ENCODE results near the gene TRIM61. TPM values are rescaled to one million over a fixed set of nuclear protein-coding genes. Genes with fewer than 3 reads are reported as not detected.
"Not testable (repeated sequence)": the region's sequence is repeated elsewhere in the genome, so short reads cannot be mapped to it uniquely, and the experiment has no call there.

Gene TRIM61
- total RNA-seq, 2 experiments from 2014 or later = 0.22 to 0.47 TPM

DNA sequence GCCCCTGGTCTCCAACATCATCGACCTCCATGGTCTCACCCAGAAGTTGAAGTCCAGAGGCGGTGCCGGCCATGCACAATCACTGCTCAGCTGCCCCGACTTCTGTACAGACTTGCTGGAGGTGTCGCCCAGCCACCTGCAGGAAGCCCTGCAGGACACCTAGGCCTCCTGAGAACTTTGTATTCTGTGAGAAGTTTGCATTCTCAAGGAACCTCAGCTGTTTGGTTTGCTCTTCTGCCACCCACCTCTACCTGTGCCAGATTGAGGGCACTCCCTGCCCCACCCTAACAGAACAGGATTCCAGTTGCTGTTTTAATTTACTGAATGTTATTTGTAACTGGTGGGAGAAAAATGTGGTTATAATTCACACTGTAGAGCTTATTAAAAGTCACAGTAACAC, 46.8 kb downstream of the TRIM61 start:
- TF ChIP-seq, protein P1, sequence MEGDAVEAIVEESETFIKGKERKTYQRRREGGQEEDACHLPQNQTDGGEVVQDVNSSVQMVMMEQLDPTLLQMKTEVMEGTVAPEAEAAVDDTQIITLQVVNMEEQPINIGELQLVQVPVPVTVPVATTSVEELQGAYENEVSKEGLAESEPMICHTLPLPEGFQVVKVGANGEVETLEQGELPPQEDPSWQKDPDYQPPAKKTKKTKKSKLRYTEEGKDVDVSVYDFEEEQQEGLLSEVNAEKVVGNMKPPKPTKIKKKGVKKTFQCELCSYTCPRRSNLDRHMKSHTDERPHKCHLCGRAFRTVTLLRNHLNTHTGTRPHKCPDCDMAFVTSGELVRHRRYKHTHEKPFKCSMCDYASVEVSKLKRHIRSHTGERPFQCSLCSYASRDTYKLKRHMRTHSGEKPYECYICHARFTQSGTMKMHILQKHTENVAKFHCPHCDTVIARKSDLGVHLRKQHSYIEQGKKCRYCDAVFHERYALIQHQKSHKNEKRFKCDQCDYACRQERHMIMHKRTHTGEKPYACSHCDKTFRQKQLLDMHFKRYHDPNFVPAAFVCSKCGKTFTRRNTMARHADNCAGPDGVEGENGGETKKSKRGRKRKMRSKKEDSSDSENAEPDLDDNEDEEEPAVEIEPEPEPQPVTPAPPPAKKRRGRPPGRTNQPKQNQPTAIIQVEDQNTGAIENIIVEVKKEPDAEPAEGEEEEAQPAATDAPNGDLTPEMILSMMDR (IDR thresholded peaks at IDR 0.05) = no peak
- Histone ChIP-seq H3K27ac (ENCODE audit: low read depth in 1 of 2, low read length in 2 of 2) (no peak overlapping the region), H3K36me3 (ENCODE audit: insufficient read depth, low read length) (no peaks in the 10 kb centered on the region), H3K27me3 (ENCODE audit: control insufficient read depth in 1 of 2, insufficient read depth in 2 of 2, low read length in 2 of 2) (peaks cover 0 to 2% of the 10 kb centered on the region in 2 experiments), H3K4me1 (ENCODE audit: insufficient read depth, low read length) (no peaks in the 10 kb centered on the region), H3K4me3 (ENCODE audit: low read length) (no peak overlapping the region), H3K9me3 (ENCODE audit: control insufficient read depth in 1 of 2, insufficient read depth in 1 of 2, low read length in 2 of 2) (peaks cover 0 to 12% of the 10 kb centered on the region in 2 experiments)
- Mint-ChIP-seq H3K4me3 (no peak overlapping the region), H3K9me3 (peaks cover 2% of the 10 kb centered on the region), H3K27me3 (peaks cover 5% of the 10 kb centered on the region), H3K27ac (no peak overlapping the region), H3K4me1 (ENCODE audit: low read depth) (no peaks in the 10 kb centered on the region), H3K36me3 (ENCODE audit: low read depth) (no peaks in the 10 kb centered on the region)
- ATAC-seq (ENCODE audit: poor library complexity) (no peak), DNase-seq (no peak)
- ChIA-PET POLR2A (no interaction called here), CTCF (no interaction called here)
- intact Hi-C loops (cut with DNase I, micrococcal nuclease) = no loop called here

DNA sequence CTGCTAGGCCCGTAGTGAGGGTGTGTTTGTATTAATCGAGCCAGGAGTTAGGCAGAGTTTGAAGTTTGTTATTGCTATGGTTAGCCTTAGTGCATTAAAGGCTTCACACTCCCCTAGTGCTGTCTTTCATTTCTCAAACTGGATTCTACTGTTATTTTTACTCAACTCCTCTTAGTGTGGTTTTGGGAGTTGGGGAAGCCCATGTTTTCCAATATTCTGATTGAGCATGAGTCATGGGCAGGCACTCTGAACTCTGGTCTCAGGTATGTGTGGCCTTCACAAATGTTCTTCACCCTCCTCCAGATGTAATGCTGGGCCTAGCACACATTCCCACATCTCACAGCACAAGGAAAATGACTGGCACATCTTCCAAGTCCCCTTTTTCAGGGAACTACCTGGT, 50.4 kb downstream of the TRIM61 start:
- H3K27ac Mint-ChIP-seq; H3K4me1 Mint-ChIP-seq (ENCODE audit: low read depth); intact Hi-C loops (cut with DNase I, micrococcal nuclease); H3K4me3 Mint-ChIP-seq; H3K36me3 Mint-ChIP-seq (ENCODE audit: low read depth); H3K9me3 ChIP-seq (ENCODE audit: control insufficient read depth in 1 of 2, insufficient read depth in 1 of 2, low read length in 2 of 2); H3K27me3 Mint-ChIP-seq; ATAC-seq (ENCODE audit: poor library complexity); H3K27me3 ChIP-seq (ENCODE audit: control insufficient read depth in 1 of 2, insufficient read depth in 2 of 2, low read length in 2 of 2); H3K9me3 Mint-ChIP-seq; H3K4me1 ChIP-seq (ENCODE audit: insufficient read depth, low read length); H3K4me3 ChIP-seq (ENCODE audit: low read length); CTCF ChIA-PET; DNase-seq; POLR2A ChIA-PET; H3K36me3 ChIP-seq (ENCODE audit: insufficient read depth, low read length); H3K27ac ChIP-seq (ENCODE audit: low read depth in 1 of 2, low read length in 2 of 2): not testable (repeated sequence)

DNA sequence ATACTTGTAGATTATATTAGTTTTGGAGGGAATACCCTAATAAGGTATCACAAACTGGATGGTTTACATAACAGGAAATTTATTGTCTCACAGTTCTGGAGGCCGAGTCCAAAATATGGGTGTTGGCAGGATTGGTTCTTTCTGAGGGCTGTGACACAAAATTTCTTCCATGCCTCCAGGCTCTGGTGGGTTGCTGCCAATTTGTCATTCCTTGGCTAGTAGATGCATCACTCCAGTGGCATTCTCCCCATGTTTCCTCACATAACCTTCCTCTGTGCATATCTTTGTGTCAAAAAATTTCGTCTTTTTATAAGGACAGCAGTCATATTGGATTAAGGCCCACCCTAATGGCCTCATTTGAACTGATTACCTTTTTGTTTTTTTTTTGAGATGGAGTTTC, 51.2 kb downstream of the TRIM61 start:
- TF ChIP-seq, protein P1 (IDR thresholded peaks at IDR 0.05) = no peak
- Mint-ChIP-seq H3K4me1 (ENCODE audit: low read depth) (no peaks in the 10 kb centered on the region), H3K4me3 (no peak overlapping the region), H3K9me3 (no peaks in the 10 kb centered on the region), H3K27ac (no peak overlapping the region), H3K36me3 (ENCODE audit: low read depth) (no peaks in the 10 kb centered on the region), H3K27me3 (peaks cover 5% of the 10 kb centered on the region)
- Histone ChIP-seq H3K4me1 (ENCODE audit: insufficient read depth, low read length) (no peaks in the 10 kb centered on the region), H3K27me3 (ENCODE audit: control insufficient read depth in 1 of 2, insufficient read depth in 2 of 2, low read length in 2 of 2) (peaks cover 0 to 2% of the 10 kb centered on the region in 2 experiments), H3K9me3 (ENCODE audit: control insufficient read depth in 1 of 2, insufficient read depth in 1 of 2, low read length in 2 of 2) (peaks cover 0 to 7% of the 10 kb centered on the region in 2 experiments), H3K4me3 (ENCODE audit: low read length) (no peak overlapping the region), H3K36me3 (ENCODE audit: insufficient read depth, low read length) (no peaks in the 10 kb centered on the region), H3K27ac (ENCODE audit: low read depth in 1 of 2, low read length in 2 of 2) (no peak overlapping the region)
- CTCF ChIA-PET = no interaction called here
- POLR2A ChIA-PET = no interaction called here
- no peak for DNase-seq
- no peak for ATAC-seq (ENCODE audit: poor library complexity)
- intact Hi-C loops (cut with DNase I, micrococcal nuclease) = no loop called here

DNA sequence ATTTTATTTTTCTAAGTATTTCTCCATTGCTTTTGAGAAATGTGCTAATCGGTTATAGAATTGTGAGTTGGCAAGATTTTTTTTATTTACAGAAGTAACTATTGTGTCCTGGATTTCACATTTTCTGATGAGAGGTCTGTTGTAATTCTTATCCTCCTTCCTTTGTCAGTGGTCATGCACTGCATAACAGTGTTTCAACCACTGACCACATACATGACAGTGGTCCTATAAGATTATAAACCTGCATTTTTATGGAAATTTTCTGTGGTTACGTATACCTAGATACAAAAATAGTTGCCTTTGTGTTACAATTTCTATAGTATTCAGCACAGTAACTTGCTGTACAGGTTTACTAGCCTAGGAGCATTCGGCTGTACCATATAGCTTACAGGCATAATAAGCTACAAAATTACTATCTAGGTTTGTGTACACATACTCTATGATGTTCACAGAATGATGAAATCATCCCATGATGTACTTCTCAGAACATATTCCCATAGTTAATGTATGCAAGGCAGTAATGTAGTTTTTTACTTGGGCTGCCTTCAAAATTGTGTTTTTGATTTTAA, 52.7 kb downstream of the TRIM61 start:
- no peaks in the 10 kb centered on the region for H3K27me3 ChIP-seq (ENCODE audit: control insufficient read depth in 1 of 2, insufficient read depth in 2 of 2, low read length in 2 of 2)
- CTCF ChIA-PET = no interaction called here
- intact Hi-C loops (cut with DNase I, micrococcal nuclease) = no loop called here

More for the DNA sequence above, 52.7 kb downstream of the TRIM61 start:
- Mint-ChIP-seq H3K27ac (no peak overlapping the region), H3K9me3 (no peaks in the 10 kb centered on the region), H3K4me3 (no peak overlapping the region), H3K27me3 (peaks cover 5% of the 10 kb centered on the region), H3K36me3 (ENCODE audit: low read depth) (no peaks in the 10 kb centered on the region), H3K4me1 (ENCODE audit: low read depth) (no peaks in the 10 kb centered on the region)
- TF ChIP-seq, protein P1 (IDR thresholded peaks at IDR 0.05) = no peak
- no peak for ATAC-seq (ENCODE audit: poor library complexity)
- POLR2A ChIA-PET = no interaction called here
- Histone ChIP-seq H3K27ac (ENCODE audit: low read depth in 1 of 2, low read length in 2 of 2) (no peak overlapping the region), H3K9me3 (ENCODE audit: control insufficient read depth in 1 of 2, insufficient read depth in 1 of 2, low read length in 2 of 2) (peaks cover 0 to 6% of the 10 kb centered on the region in 2 experiments), H3K4me1 (ENCODE audit: insufficient read depth, low read length) (no peaks in the 10 kb centered on the region), H3K36me3 (ENCODE audit: insufficient read depth, low read length) (no peaks in the 10 kb centered on the region), H3K4me3 (ENCODE audit: low read length) (no peak overlapping the region)
- no peak for DNase-seq

Data from CD4-positive, alpha-beta T cell (primary cell).